ENCODE results near the gene CTNNA3.

The CTNNA3 gene

GRCh38 chr10:66823301-66823700 lies 872.7 kb downstream of the CTNNA3 start:
- no peak overlapping the region for H3K9ac ChIP-seq (ENCODE audit: low read length)
- no peaks in the 10 kb centered on the region for H3K4me1 ChIP-seq (ENCODE audit: control insufficient read depth, insufficient read depth, low read length)
- no peaks in the 10 kb centered on the region for H3K36me3 ChIP-seq (ENCODE audit: control insufficient read depth, insufficient read depth, low read length)
- no peak overlapping the region for H3K4me3 ChIP-seq (ENCODE audit: low read length)
- H3K9me3 ChIP-seq (ENCODE audit: control insufficient read depth, low read length), result no peaks in the 10 kb centered on the region
- no peaks in the 10 kb centered on the region for H3K27me3 ChIP-seq (ENCODE audit: control insufficient read depth, insufficient read depth, low read length)

DNA sequence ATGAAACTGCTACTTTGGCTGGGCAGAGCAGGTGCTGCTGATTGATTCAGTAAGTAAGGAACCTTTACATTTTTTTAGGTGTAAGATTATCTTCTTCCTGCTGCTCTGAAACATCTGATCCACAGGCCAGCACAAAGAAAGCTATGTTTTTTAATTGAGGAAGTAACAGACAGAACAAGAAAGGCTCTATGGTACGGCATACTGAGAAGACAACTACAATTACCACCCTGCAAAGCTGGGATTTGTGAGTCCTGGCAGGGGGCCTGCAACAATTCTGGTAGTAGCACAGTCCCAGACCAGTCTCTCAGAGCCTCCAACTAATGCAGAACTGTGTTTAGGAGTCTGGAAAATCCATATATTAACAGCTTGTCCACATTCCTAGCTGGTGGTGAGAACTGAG lies 873.2 kb downstream of the CTNNA3 start:
- no peaks in the 10 kb centered on the region for H3K4me1 ChIP-seq (ENCODE audit: control insufficient read depth, insufficient read depth, low read length)
- no peaks in the 10 kb centered on the region for H3K27me3 ChIP-seq (ENCODE audit: control insufficient read depth, insufficient read depth, low read length)
- H3K4me3 ChIP-seq (ENCODE audit: low read length), result no peak overlapping the region
- H3K36me3 ChIP-seq (ENCODE audit: control insufficient read depth, insufficient read depth, low read length), result no peaks in the 10 kb centered on the region
- no peaks in the 10 kb centered on the region for H3K9me3 ChIP-seq (ENCODE audit: control insufficient read depth, low read length)
- H3K9ac ChIP-seq (ENCODE audit: low read length), result no peak overlapping the region

GRCh38 chr10:66819691-66820090 lies 876.3 kb downstream of the CTNNA3 start:
- Histone ChIP-seq H3K27me3 (ENCODE audit: control insufficient read depth, insufficient read depth, low read length) (no peaks in the 10 kb centered on the region), H3K4me1 (ENCODE audit: control insufficient read depth, insufficient read depth, low read length) (no peaks in the 10 kb centered on the region), H3K36me3 (ENCODE audit: control insufficient read depth, insufficient read depth, low read length) (no peaks in the 10 kb centered on the region), H3K9me3 (ENCODE audit: control insufficient read depth, low read length) (no peaks in the 10 kb centered on the region), H3K4me3 (ENCODE audit: low read length) (no peak overlapping the region), H3K9ac (ENCODE audit: low read length) (no peak overlapping the region)

DNA sequence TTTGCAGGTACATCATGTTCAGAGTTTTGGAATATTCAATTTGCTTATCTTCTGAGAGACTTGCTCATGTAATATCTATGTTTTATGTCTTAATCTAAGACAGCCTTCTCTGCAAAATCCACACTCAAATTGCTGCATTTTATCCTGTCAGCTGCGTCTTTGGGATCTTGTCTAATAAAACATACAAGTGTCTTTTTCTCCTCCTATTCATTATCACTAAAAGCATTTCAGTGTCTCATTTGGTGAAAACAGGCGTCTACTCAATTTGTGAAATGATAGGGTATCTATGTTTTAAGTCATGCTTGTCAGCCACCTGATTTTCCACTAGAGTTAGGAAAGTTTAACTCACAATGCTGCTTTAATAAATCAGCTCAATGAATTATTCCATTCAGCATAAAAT lies 882.9 kb downstream of the CTNNA3 start:
- H3K36me3 ChIP-seq (ENCODE audit: control insufficient read depth, insufficient read depth, low read length), result no peaks in the 10 kb centered on the region

GRCh38 chr10:66811211-66811610 lies 884.8 kb downstream of the CTNNA3 start:
- H3K9me3 ChIP-seq (ENCODE audit: control insufficient read depth, low read length), result no peaks in the 10 kb centered on the region
- H3K36me3 ChIP-seq (ENCODE audit: control insufficient read depth, insufficient read depth, low read length), result no peaks in the 10 kb centered on the region
- H3K9ac ChIP-seq (ENCODE audit: low read length), result no peak overlapping the region
- H3K4me1 ChIP-seq (ENCODE audit: control insufficient read depth, insufficient read depth, low read length), result no peaks in the 10 kb centered on the region
- H3K27me3 ChIP-seq (ENCODE audit: control insufficient read depth, insufficient read depth, low read length), result no peaks in the 10 kb centered on the region
- H3K4me3 ChIP-seq (ENCODE audit: low read length), result no peak overlapping the region

More for the DNA sequence above, 882.9 kb downstream of the CTNNA3 start:
- Histone ChIP-seq H3K4me1 (ENCODE audit: control insufficient read depth, insufficient read depth, low read length) (no peaks in the 10 kb centered on the region), H3K27me3 (ENCODE audit: control insufficient read depth, insufficient read depth, low read length) (no peaks in the 10 kb centered on the region), H3K4me3 (ENCODE audit: low read length) (no peak overlapping the region), H3K9ac (ENCODE audit: low read length) (no peak overlapping the region), H3K9me3 (ENCODE audit: control insufficient read depth, low read length) (no peaks in the 10 kb centered on the region)

DNA sequence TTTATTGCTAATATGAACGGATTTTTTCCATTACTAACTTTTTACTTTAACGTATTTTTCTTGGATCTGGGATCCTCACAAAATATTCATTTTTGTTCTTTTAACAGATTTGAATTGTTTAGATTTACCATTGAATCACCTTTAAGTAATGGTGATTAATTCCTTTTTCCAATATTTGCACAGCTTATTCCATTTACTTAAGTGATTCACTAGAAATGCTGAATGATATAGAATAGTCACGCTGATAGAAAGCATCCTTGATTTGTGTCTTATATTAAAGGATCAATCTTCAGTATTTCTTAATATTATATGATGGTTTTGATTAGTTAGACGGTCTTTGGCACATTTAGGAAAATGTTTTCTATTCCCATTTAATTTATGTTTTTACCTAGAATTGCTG lies 886.6 kb downstream of the CTNNA3 start:
- H3K9me3 ChIP-seq (ENCODE audit: control insufficient read depth, low read length), result no peaks in the 10 kb centered on the region
- H3K4me1 ChIP-seq (ENCODE audit: control insufficient read depth, insufficient read depth, low read length), result no peaks in the 10 kb centered on the region
- no peak overlapping the region for H3K4me3 ChIP-seq (ENCODE audit: low read length)
- H3K36me3 ChIP-seq (ENCODE audit: control insufficient read depth, insufficient read depth, low read length), result no peaks in the 10 kb centered on the region
- H3K9ac ChIP-seq (ENCODE audit: low read length), result no peak overlapping the region
- no peaks in the 10 kb centered on the region for H3K27me3 ChIP-seq (ENCODE audit: control insufficient read depth, insufficient read depth, low read length)

- H3K4me1 ChIP-seq (ENCODE audit: control insufficient read depth, insufficient read depth, low read length), result no peaks in the 10 kb centered on the region
- no peaks in the 10 kb centered on the region for H3K27me3 ChIP-seq (ENCODE audit: control insufficient read depth, insufficient read depth, low read length)
- H3K4me3 ChIP-seq (ENCODE audit: low read length), result no peak overlapping the region
- H3K9ac ChIP-seq (ENCODE audit: low read length), result no peak overlapping the region
- no peaks in the 10 kb centered on the region for H3K9me3 ChIP-seq (ENCODE audit: control insufficient read depth, low read length)
- H3K36me3 ChIP-seq (ENCODE audit: control insufficient read depth, insufficient read depth, low read length), result no peaks in the 10 kb centered on the region
Measured at GRCh38 chr10:66805612-66806011, 890.4 kb downstream of the CTNNA3 start.

DNA sequence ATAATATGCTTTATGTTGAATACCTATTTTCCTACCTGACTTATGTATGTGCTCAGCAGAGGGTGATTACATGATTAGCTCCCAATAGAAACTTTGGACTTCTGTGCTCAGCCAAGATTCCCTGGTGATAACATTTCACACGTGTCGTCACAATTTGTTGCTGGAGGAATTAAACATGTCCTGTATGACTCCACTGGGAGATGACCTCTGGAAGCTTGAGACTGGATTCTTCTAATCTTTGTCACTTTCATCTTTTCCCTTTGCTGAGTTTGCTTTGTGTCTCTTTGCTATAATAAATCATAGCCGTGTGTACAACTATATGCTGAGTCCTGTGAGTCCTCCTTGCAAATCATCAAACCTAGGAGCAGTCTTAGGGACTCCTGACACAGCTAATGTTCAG lies 891.0 kb downstream of the CTNNA3 start:
- H3K27me3 ChIP-seq (ENCODE audit: control insufficient read depth, insufficient read depth, low read length), result no peaks in the 10 kb centered on the region
- no peaks in the 10 kb centered on the region for H3K9me3 ChIP-seq (ENCODE audit: control insufficient read depth, low read length)
- H3K4me1 ChIP-seq (ENCODE audit: control insufficient read depth, insufficient read depth, low read length), result no peaks in the 10 kb centered on the region
- H3K36me3 ChIP-seq (ENCODE audit: control insufficient read depth, insufficient read depth, low read length), result no peaks in the 10 kb centered on the region
- no peak overlapping the region for H3K4me3 ChIP-seq (ENCODE audit: low read length)
- no peak overlapping the region for H3K9ac ChIP-seq (ENCODE audit: low read length)

- Histone ChIP-seq H3K4me1 (ENCODE audit: control insufficient read depth, insufficient read depth, low read length) (no peaks in the 10 kb centered on the region), H3K27me3 (ENCODE audit: control insufficient read depth, insufficient read depth, low read length) (no peaks in the 10 kb centered on the region), H3K9me3 (ENCODE audit: control insufficient read depth, low read length) (no peaks in the 10 kb centered on the region), H3K36me3 (ENCODE audit: control insufficient read depth, insufficient read depth, low read length) (no peaks in the 10 kb centered on the region), H3K4me3 (ENCODE audit: low read length) (no peak overlapping the region), H3K9ac (ENCODE audit: low read length) (no peak overlapping the region)
Measured at GRCh38 chr10:66803174-66803573, 892.8 kb downstream of the CTNNA3 start.

DNA sequence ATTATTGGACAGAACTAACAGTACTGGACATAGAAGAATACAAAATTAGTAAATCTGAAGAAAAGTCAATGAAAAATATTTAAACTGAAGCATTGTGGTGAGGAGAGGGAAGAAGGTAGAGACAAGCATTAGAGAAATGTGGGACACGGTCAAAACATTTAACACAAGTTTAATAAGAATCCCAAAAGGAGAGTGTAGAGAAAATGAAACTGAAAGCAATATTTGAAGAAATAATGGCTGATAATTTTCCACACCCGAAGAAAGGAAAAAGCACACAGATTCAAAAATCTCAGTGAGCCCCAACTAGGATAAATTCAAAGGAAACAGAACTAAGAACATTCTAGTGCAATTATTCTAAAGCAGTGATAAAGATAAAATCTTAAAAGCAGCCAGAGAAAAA lies 896.5 kb downstream of the CTNNA3 start:
- no peaks in the 10 kb centered on the region for H3K27me3 ChIP-seq (ENCODE audit: control insufficient read depth, insufficient read depth, low read length)
- H3K36me3 ChIP-seq (ENCODE audit: control insufficient read depth, insufficient read depth, low read length), result no peaks in the 10 kb centered on the region
- no peaks in the 10 kb centered on the region for H3K4me1 ChIP-seq (ENCODE audit: control insufficient read depth, insufficient read depth, low read length)
- peak overlapping the region; percentile 45 for H3K9ac ChIP-seq (ENCODE audit: low read length)
- H3K4me3 ChIP-seq (ENCODE audit: low read length), result no peak overlapping the region
- no peaks in the 10 kb centered on the region for H3K9me3 ChIP-seq (ENCODE audit: control insufficient read depth, low read length)

- H3K4me3 ChIP-seq (ENCODE audit: low read length), result no peak overlapping the region
- H3K27me3 ChIP-seq (ENCODE audit: control insufficient read depth, insufficient read depth, low read length), result no peaks in the 10 kb centered on the region
- no peak overlapping the region for H3K9ac ChIP-seq (ENCODE audit: low read length)
- H3K9me3 ChIP-seq (ENCODE audit: control insufficient read depth, low read length), result no peaks in the 10 kb centered on the region
- H3K4me1 ChIP-seq (ENCODE audit: control insufficient read depth, insufficient read depth, low read length), result no peaks in the 10 kb centered on the region
- no peaks in the 10 kb centered on the region for H3K36me3 ChIP-seq (ENCODE audit: control insufficient read depth, insufficient read depth, low read length)
Measured at GRCh38 chr10:66795866-66796265, 900.1 kb downstream of the CTNNA3 start.

DNA sequence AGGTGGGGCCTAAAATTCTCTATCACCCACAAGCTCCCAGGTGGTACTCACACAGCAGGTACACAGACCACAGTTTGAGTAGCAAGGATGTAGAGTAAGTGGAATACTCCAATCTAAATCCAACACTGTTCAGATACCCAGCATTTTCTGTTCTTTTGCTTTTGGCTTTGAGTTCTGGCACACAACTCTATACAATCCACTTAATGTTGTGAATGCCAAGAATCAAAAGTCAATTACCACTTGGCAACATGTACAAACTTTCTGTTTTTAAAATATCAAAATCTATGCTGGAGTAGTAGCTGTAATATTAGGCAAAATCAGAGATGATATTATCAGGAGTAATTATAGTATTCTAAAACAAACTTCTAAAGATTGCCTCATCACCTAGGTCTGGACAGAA lies 903.6 kb downstream of the CTNNA3 start:
- no peak overlapping the region for H3K4me3 ChIP-seq (ENCODE audit: low read length)
- H3K9me3 ChIP-seq (ENCODE audit: control insufficient read depth, low read length), result no peaks in the 10 kb centered on the region
- H3K36me3 ChIP-seq (ENCODE audit: control insufficient read depth, insufficient read depth, low read length), result no peaks in the 10 kb centered on the region
- no peak overlapping the region for H3K9ac ChIP-seq (ENCODE audit: low read length)
- no peaks in the 10 kb centered on the region for H3K27me3 ChIP-seq (ENCODE audit: control insufficient read depth, insufficient read depth, low read length)
- no peaks in the 10 kb centered on the region for H3K4me1 ChIP-seq (ENCODE audit: control insufficient read depth, insufficient read depth, low read length)

DNA sequence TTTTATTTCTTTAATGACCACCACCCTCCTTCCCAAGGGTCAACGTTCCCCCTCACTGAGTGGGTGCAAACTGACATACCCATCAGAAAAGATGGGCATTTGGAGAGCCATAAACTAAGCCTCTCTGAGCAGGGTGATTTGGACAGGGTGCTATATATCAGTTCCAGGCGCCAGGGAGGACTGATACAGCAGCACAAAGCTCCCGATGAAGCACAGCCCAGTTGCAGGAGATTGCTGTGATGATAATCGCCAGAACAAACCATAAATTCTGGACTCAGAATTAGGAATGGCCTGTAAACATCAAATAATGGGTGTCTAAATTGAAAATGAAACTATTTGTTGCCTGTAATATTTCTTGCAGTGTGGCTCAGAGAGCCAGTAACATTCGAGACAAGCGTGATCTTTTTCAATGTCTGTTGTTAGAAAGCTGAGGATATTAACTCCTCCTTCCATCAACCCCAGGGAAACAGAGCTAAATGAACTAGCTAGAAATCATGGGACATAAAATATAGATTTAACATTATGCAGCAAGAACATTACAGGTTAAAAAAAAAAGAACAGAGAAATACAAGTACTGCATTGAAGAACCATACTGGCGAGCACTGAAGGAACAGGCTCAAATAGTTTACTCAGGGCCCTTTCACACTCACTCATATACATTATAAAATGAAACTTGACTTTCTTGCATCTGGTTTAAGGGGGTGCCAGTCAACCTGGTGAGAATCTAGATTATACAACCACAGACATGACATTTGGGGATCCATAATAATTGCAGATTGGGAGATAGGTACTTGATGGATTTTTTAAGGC lies 907.6 kb downstream of the CTNNA3 start:
- Histone ChIP-seq H3K4me3 (ENCODE audit: low read length) (no peak overlapping the region), H3K9ac (ENCODE audit: low read length) (no peak overlapping the region)

More for the DNA sequence above, 907.6 kb downstream of the CTNNA3 start:
- H3K27me3 ChIP-seq (ENCODE audit: control insufficient read depth, insufficient read depth, low read length), result no peaks in the 10 kb centered on the region
- H3K36me3 ChIP-seq (ENCODE audit: control insufficient read depth, insufficient read depth, low read length), result no peaks in the 10 kb centered on the region
- H3K4me1 ChIP-seq (ENCODE audit: control insufficient read depth, insufficient read depth, low read length), result no peaks in the 10 kb centered on the region
- no peaks in the 10 kb centered on the region for H3K9me3 ChIP-seq (ENCODE audit: control insufficient read depth, low read length)
